ENCODE data around the gene EPHB1. TPM values are rescaled to one million over a fixed set of nuclear protein-coding genes. Genes with fewer than 3 reads are reported as not detected.

The EPHB1 gene
- polyA plus RNA-seq, 1 experiment: 0.50 TPM

DNA sequence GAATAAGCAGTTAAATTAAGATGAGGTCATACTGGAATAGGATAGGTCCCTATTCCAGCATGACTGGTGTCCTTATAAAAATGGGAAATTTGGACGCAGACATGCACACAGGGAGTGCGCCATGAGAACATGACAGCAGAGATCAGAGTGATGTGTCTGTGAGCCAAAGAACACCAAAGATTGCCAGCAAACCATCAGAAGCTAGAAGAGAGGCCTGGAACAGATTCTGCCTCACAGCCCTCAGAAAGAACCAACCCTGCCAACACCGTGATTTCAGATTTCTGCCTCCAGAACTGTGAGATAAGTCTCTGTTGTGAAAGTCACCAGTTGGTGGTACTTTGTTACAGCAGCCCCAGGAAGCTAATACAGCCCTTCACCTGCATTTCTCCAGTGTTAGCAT lies 34.7 kb downstream of the EPHB1 start:
- Histone ChIP-seq H3K4me3 (ENCODE audit: low read depth, low read length) (no peak overlapping the region), H3K36me3 (ENCODE audit: control insufficient read depth, insufficient read depth, low read length) (no peaks in the 10 kb centered on the region), H3K27me3 (ENCODE audit: control insufficient read depth, insufficient read depth, low read length) (no peaks in the 10 kb centered on the region; the same call in none of the 2 replicates)
- ChIA-PET POLR2A (no interaction called here), CTCF (no interaction called here)
- TF ChIP-seq, protein P1, sequence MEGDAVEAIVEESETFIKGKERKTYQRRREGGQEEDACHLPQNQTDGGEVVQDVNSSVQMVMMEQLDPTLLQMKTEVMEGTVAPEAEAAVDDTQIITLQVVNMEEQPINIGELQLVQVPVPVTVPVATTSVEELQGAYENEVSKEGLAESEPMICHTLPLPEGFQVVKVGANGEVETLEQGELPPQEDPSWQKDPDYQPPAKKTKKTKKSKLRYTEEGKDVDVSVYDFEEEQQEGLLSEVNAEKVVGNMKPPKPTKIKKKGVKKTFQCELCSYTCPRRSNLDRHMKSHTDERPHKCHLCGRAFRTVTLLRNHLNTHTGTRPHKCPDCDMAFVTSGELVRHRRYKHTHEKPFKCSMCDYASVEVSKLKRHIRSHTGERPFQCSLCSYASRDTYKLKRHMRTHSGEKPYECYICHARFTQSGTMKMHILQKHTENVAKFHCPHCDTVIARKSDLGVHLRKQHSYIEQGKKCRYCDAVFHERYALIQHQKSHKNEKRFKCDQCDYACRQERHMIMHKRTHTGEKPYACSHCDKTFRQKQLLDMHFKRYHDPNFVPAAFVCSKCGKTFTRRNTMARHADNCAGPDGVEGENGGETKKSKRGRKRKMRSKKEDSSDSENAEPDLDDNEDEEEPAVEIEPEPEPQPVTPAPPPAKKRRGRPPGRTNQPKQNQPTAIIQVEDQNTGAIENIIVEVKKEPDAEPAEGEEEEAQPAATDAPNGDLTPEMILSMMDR (IDR thresholded peaks at IDR 0.05; ENCODE audit: insufficient read depth, low read depth, low read length): no peak
- no peak for DNase-seq (ENCODE audit: low read depth)

DNA sequence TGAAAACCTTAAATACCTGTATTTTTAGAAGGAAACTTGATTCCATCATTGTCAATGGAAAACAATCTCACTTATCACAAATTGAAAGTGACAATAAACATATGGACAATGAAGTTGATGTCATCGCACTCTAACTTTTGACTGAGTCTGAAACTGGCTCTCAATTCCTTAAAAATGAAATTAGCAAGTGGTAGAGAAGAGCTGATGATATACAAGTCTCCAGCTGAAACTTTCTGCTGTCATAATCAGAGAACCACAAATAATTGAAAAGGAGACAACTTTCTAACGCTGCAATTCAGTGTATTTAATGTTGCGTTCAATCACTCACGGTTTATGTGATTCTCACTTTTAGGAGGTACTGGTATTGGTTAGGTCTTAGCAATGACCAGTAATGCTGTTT lies 37.5 kb downstream of the EPHB1 start:
- POLR2A ChIA-PET: no interaction called here
- TF ChIP-seq, protein P1 (IDR thresholded peaks at IDR 0.05; ENCODE audit: insufficient read depth, low read depth, low read length): no peak
- Histone ChIP-seq H3K27me3 (ENCODE audit: control insufficient read depth, insufficient read depth, low read length) (peaks cover 1% of the 10 kb centered on the region), H3K4me3 (ENCODE audit: low read depth, low read length) (no peak overlapping the region), H3K36me3 (ENCODE audit: control insufficient read depth, insufficient read depth, low read length) (no peaks in the 10 kb centered on the region)
- DNase-seq (ENCODE audit: low read depth): no peak
- CTCF ChIA-PET: no interaction called here

DNA sequence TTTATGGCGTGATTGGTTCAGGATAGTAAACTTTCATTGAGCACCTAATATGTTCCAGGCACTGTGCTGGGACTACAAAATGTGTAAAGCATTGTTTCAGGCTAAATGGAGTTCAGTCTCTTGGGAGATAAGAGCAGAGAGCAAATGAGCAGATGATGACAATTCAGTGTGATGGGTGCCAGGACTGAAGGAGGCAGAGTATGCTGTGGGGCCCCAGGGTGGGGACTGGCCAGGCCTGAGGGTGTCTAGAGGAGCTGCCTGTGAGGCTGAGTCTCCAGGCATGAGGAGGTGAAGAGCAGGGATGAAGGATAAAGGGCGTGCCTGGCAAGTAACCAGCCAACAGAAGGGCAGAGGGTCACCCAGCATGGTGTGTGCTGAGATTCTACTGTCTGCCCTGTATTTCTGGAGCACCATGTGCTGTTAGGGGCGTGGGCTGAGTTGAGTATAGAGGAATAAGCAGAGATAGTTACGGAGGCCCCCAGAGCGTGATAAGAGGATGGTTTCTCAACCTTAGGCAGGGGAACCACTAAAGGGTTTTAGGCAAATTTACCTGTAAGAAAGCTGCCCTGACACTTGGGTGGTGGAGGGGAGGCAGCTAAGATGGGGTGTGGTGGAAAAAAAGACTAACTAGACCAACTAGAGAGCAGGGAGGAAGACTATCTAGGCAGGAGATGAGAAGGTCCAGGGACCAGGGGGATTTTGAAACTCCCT lies 38.5 kb downstream of the EPHB1 start:
- POLR2A ChIA-PET: no interaction called here
- CTCF ChIA-PET: no interaction called here
- TF ChIP-seq, protein P1 (IDR thresholded peaks at IDR 0.05; ENCODE audit: insufficient read depth, low read depth, low read length): no peak
- no peak overlapping the region for H3K4me3 ChIP-seq (ENCODE audit: low read depth, low read length)
- peaks cover 1% of the 10 kb centered on the region; the same call in 1 of the 2 replicates for H3K27me3 ChIP-seq (ENCODE audit: control insufficient read depth, insufficient read depth, low read length)
- H3K36me3 ChIP-seq (ENCODE audit: control insufficient read depth, insufficient read depth, low read length): no peaks in the 10 kb centered on the region
- no peak for DNase-seq (ENCODE audit: low read depth)

DNA sequence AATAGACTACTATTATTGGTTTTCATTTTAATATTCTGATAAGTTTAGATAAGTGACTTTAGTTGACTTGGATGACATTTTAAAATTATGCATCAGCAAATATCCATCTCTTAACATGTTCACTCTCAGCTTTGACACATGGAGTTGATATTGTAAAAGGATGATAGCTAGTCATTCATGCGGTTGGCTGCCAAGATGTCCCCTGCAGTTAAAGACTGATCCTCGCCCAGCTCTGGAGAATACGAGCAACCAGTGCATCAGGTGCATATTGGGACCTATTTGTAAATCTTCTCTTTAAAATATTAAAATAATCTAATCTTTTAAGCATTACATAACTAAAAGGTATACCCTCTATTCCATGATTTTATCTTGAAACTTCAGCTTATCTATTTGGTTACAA lies 41.9 kb downstream of the EPHB1 start:
- DNase-seq (ENCODE audit: low read depth): no peak
- no peak overlapping the region for H3K4me3 ChIP-seq (ENCODE audit: low read depth, low read length)
- no peaks in the 10 kb centered on the region for H3K36me3 ChIP-seq (ENCODE audit: control insufficient read depth, insufficient read depth, low read length)
- ChIA-PET CTCF (interaction anchor here (0.6 kb wide), 1 partner anchor 1019 kb away, joined by 3 read pairs; no protein-coding TSS in a partner anchor), POLR2A (no interaction called here)
- peaks cover 1% of the 10 kb centered on the region; the same call in 1 of the 2 replicates for H3K27me3 ChIP-seq (ENCODE audit: control insufficient read depth, insufficient read depth, low read length)
- TF ChIP-seq, protein P1 (IDR thresholded peaks at IDR 0.05; ENCODE audit: insufficient read depth, low read depth, low read length): no peak

DNA sequence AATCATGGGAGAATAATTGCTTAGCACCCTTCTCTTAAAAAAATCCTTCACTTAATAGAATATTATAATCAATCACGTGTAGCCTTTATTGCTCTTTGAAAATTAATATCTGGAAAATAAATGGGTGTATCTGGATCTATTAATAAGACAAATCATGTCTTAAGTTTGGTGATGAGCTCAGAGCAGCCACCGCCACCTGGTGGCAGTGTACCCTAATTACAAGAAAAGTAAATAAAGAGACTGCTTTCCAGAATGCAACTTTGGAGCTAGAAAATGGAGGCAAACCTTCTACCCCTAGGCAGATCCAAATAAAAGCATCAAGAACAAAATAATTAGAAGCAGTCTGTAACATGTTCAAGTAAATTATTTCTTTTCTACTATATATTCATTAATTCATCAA lies 43.5 kb downstream of the EPHB1 start:
- H3K27me3 ChIP-seq (ENCODE audit: control insufficient read depth, insufficient read depth, low read length): peaks cover 1% of the 10 kb centered on the region; the same call in 1 of the 2 replicates
- ChIA-PET CTCF (interaction anchor here (1.0 kb wide), 1 partner anchor 37 kb away, joined by 3 read pairs; no protein-coding TSS in a partner anchor), POLR2A (no interaction called here)
- no peaks in the 10 kb centered on the region for H3K36me3 ChIP-seq (ENCODE audit: control insufficient read depth, insufficient read depth, low read length)
- no peak for DNase-seq (ENCODE audit: low read depth)
- no peak overlapping the region for H3K4me3 ChIP-seq (ENCODE audit: low read depth, low read length)
- TF ChIP-seq, protein P1 (IDR thresholded peaks at IDR 0.05; ENCODE audit: insufficient read depth, low read depth, low read length): peak; percentile 35; the same call in 1 of the 2 replicates

Data from BJ (cell line).